Rectal smooth muscle tissue (tissue), 1 donor: Measurements from ENCODE around the gene MPDU1.
A peak's percentile ranks its signal among the peaks of the same experiment; 100 is the strongest.

Source experiments
- H3K27ac ChIP-seq: one replicate; pipeline ENCODE4 v1.7.0; 2013; ENCODE audit warnings: low read depth, low read length, inconsistent platforms
- H3K27me3 ChIP-seq: one replicate; pipeline ENCODE4 v1.7.0; 2013; ENCODE audit warnings: low read length; ENCODE audit not compliant: control insufficient read depth, insufficient read depth
- H3K36me3 ChIP-seq: one replicate; pipeline ENCODE4 v1.7.0; 2013; ENCODE audit warnings: low read length; ENCODE audit not compliant: control insufficient read depth, insufficient read depth
- H3K4me1 ChIP-seq: one replicate; pipeline ENCODE4 v1.7.0; 2013; ENCODE audit warnings: low read length; ENCODE audit not compliant: control insufficient read depth, insufficient read depth
- H3K4me3 ChIP-seq: one replicate; pipeline ENCODE4 v1.7.0; 2013; ENCODE audit warnings: low read length
- H3K9ac ChIP-seq: one replicate; pipeline ENCODE4 v1.7.0; 2013; ENCODE audit warnings: low read length

The MPDU1 gene

DNA sequence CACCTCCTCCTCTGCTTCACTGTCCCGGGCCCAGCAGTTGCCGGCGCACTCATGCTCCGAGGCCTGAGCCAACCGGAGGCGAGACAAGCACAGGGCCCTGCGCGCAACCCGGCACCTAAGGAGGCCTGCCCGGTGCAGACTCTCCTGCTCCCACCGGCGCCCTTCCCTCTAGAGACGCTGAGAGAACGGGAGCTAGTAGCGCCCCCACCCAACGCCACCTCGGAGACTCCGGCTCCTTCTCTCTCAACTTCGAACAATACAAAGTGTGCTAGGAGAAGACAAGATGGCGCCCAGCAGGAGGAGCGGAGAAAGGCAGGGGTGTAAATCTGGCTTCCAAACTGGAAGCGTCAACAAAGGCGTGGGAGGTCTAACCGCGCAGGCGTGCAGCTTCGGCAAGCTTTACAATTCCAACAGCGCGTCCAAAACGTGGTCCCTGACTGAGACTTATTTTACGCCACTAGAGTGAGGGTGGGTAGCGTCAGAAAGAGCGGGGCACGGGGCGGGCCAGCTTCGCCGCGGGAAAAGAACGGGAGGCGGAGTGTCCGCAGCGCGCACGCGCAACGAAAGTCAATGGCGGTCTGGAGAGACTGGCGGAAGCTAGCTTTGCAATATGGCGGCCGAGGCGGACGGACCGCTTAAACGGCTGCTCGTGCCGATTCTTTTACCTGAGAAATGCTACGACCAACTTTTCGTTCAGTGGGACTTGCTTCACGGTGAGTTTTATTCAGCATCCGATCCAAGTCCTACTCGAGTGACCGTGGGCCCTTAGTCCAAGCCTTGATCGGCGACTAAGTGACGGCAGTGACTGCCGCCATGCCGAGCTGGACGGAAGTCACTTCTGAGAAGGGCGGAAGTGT lies at the start of gene MPDU1:
MPDU1 (plus strand) TSS at position 600 of the 857 bp plus-strand sequence; CDS start at position 611, 11 bp downstream.
- Histone ChIP-seq H3K4me1 (peaks cover 17% of the 10 kb centered on the region), H3K27me3 (no peaks in the 10 kb centered on the region), H3K36me3 (peaks cover 12% of the 10 kb centered on the region), H3K4me3 (peak within 1 kb of the TSS; percentile 73), H3K27ac (peak within 1 kb of the TSS; percentile 92), H3K9ac (peak within 1 kb of the TSS; percentile 68)

DNA sequence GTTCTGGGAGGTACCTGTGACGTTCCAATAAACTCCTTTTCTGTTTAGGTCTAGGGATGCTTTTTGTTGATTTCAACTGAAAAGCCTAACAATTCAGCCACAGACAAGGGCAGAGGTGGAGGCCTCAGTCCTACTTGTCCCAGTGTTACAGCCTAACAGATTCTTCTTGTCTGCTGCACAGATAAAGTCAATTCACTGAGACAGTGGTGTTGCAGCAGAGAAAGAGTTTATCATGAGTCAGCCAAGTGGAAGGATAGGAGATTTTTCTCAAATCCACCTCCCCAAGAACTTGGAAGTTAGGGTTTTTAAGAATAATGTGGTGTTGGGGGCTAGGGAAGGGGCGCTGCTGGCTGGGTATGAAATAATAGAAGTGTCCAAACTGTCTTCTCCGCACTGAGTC lies 45.6 kb upstream of the MPDU1 start:
- Histone ChIP-seq H3K4me3 (no peak overlapping the region), H3K27ac (no peak overlapping the region), H3K27me3 (no peaks in the 10 kb centered on the region), H3K4me1 (no peaks in the 10 kb centered on the region), H3K9ac (no peak overlapping the region), H3K36me3 (no peaks in the 10 kb centered on the region)

- Histone ChIP-seq H3K36me3 (no peaks in the 10 kb centered on the region), H3K27ac (no peak overlapping the region), H3K27me3 (no peaks in the 10 kb centered on the region), H3K9ac (no peak overlapping the region), H3K4me3 (no peak overlapping the region), H3K4me1 (no peaks in the 10 kb centered on the region)
Measured at GRCh38 chr17:7538891-7539545, 44.6 kb upstream of the MPDU1 start.

- Histone ChIP-seq H3K27ac (no peak overlapping the region), H3K9ac (no peak overlapping the region), H3K36me3 (no peaks in the 10 kb centered on the region), H3K4me1 (no peaks in the 10 kb centered on the region), H3K27me3 (no peaks in the 10 kb centered on the region), H3K4me3 (no peak overlapping the region)
Measured at GRCh38 chr17:7541074-7541621, 42.5 kb upstream of the MPDU1 start.

- Histone ChIP-seq H3K9ac (no peak overlapping the region), H3K36me3 (no peaks in the 10 kb centered on the region), H3K27ac (no peak overlapping the region), H3K27me3 (no peaks in the 10 kb centered on the region), H3K4me3 (no peak overlapping the region), H3K4me1 (peaks cover 7% of the 10 kb centered on the region)
Measured at GRCh38 chr17:7544911-7545310, 38.7 kb upstream of the MPDU1 start.

DNA sequence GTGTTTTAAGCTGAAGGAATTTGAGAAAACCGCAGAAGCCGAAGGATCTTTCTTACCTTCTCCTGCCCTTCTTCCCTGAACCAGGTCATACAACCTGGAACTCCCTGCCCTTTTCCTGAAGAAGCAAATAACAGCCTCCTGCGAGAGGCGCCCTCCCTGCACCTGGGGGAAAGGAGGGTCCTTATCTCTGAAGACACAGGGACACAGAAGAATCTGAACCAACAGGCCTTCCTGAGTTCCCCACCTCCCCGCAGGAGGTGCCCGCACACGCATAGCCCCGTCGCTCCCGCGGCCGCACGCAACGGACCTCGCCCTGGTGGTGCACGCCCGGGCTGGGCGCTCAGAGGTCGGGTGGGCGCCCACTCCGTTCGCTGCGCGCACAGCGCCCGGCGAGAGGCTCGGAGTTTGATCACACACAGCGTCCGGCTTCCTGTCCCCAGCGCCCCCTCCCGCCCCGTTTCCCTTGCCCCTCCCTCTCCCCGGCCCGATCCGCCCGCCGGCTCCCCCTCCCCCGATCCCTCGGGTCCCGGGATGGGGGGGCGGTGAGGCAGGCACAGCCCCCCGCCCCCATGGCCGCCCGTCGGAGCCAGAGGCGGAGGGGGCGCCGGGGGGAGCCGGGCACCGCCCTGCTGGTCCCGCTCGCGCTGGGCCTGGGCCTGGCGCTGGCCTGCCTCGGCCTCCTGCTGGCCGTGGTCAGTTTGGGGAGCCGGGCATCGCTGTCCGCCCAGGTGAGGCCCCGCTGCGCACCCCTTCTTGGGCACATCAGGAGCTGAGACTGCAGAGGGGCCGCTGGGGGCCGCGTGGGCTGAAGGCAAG lies 34.9 kb upstream of the MPDU1 start, which contains the start of gene TNFSF12:
TNFSF12 (plus strand) TSS at position 474 of the 816 bp plus-strand sequence; CDS start at position 570, 96 bp downstream.
- Histone ChIP-seq H3K27ac (peak within 1 kb of the TSS; percentile 89), H3K9ac (peak within 1 kb of the TSS; percentile 87), H3K36me3 (peaks cover 4% of the 10 kb centered on the region), H3K27me3 (no peaks in the 10 kb centered on the region), H3K4me3 (peak within 1 kb of the TSS; percentile 96), H3K4me1 (peaks cover 8% of the 10 kb centered on the region)

DNA sequence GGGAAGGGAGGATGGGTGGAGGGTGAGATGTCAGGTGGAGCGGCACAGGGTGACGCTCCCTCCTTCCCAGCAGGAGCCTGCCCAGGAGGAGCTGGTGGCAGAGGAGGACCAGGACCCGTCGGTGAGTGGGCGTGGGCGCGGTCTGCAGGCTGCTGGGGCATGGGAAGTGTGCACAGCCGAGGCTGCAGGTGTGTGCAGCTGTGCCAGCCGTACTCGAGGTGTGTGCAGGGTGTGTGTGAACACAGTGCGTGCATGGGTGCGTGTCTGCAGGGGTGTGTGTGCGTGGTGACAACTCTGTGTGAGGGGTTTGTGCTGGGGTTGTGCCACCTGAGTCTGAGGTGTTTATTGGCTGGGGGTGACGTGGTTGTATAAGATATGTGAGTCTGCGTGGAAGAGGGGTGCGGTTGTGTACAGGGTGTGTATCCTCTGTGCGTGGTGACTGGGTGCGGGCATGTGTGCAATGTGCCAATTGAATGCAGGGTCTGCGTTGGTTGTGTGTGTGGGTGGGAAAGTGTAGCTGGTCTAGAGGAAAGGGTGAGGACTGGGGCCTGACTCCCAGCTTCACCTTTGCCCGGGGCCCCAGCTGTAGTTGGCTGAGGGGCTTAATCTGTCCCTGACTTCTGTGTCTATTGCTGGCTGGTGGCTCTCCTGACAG lies 34.1 kb upstream of the MPDU1 start:
- H3K4me1 ChIP-seq: peaks cover 8% of the 10 kb centered on the region
- peak overlapping the region; percentile 89 for H3K27ac ChIP-seq
- H3K4me3 ChIP-seq: peak overlapping the region; percentile 96
- peak overlapping the region; percentile 87 for H3K9ac ChIP-seq
- H3K27me3 ChIP-seq: no peaks in the 10 kb centered on the region
- H3K36me3 ChIP-seq: peaks cover 6% of the 10 kb centered on the region

DNA sequence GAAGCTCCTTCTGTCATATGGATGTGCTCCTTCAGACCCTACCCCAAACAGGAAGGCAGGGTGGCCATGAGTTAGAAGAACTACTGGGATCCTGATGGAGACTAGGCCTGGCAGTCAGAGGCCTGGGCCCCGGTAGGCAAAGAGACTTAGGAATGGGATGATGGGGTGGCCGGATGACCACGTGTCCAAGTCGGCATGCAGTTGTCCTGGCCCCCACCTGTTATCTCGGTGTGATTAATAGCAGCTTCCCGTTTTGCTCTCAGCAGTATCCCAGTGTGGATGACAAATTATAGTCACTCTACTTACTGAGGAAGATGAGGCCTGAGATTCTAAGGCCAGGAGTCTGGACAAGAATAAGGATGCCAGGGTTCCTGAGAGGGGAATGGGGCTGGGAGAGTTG lies 33.3 kb upstream of the MPDU1 start:
- peaks cover 8% of the 10 kb centered on the region for H3K4me1 ChIP-seq
- H3K4me3 ChIP-seq: no peak overlapping the region
- H3K36me3 ChIP-seq: peaks cover 6% of the 10 kb centered on the region
- no peaks in the 10 kb centered on the region for H3K27me3 ChIP-seq
- peak overlapping the region; percentile 89 for H3K27ac ChIP-seq
- no peak overlapping the region for H3K9ac ChIP-seq

- Histone ChIP-seq H3K27ac (no peak overlapping the region), H3K9ac (no peak overlapping the region), H3K4me3 (no peak overlapping the region), H3K36me3 (peaks cover 6% of the 10 kb centered on the region), H3K27me3 (no peaks in the 10 kb centered on the region), H3K4me1 (peaks cover 8% of the 10 kb centered on the region)
Measured at GRCh38 chr17:7551396-7551795, 32.3 kb upstream of the MPDU1 start.

DNA sequence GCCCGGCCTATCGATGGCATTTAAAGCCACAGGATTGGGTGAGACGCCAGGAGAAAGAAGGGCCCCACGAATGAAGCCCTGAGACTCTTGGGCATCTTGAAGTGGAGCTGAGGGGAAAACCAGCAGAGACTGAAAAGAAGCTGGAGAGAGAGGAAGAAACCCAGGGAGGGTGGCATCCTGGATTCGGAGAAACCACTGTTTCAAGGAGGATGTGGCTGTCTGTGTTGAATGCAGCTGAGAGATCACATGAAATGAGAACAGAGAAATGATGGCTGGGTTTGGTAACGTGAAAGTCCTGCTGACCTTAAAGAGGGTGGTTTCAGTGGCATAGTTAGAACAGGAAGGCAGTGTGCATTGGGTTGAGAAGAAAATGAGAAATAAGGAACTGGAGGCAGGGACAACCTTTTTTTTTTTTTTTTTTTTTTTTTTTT lies 31.0 kb upstream of the MPDU1 start:
- Histone ChIP-seq H3K4me1 (peaks cover 10% of the 10 kb centered on the region), H3K4me3 (no peak overlapping the region), H3K36me3 (peaks cover 6% of the 10 kb centered on the region), H3K27me3 (no peaks in the 10 kb centered on the region), H3K9ac (no peak overlapping the region), H3K27ac (no peak overlapping the region)

- Histone ChIP-seq H3K4me1 (peaks cover 13% of the 10 kb centered on the region), H3K9ac (no peak overlapping the region), H3K36me3 (peaks cover 6% of the 10 kb centered on the region), H3K27ac (no peak overlapping the region), H3K27me3 (no peaks in the 10 kb centered on the region), H3K4me3 (no peak overlapping the region)
Measured at GRCh38 chr17:7553356-7553755, 30.3 kb upstream of the MPDU1 start.
